Peyer's patch (tissue), 4 donors: Measurements from ENCODE around the gene RNH1.

Experiments
- POLR2A ChIP-seq, 2 donors: fragments of 450-650 bp; IDR thresholded peaks; one replicate each; pipeline ENCODE4 v1.5.1; 2017; ENCODE audit warnings: antibody characterized with exemption in 2 of 2, mild to moderate bottlenecking in 2 of 2, moderate library complexity in 2 of 2
- TF ChIP-seq, protein P1 (sequence below), 6 experiments: fragments of 450-650 bp in 4 of 6; fragments of 200-600 bp in 2 of 6; sonication (generic) in 1 of 6; IDR thresholded peaks; one replicate each; pipeline ENCODE4 v1.5.1; 2017 to 2019; ENCODE audit warnings: antibody characterized with exemption in 6 of 6, mild to moderate bottlenecking in 3 of 6, moderate library complexity in 1 of 6

GRCh38 chr11:507727-508515, 879 bp upstream of the RNH1 start:
- TF ChIP-seq, protein P1, sequence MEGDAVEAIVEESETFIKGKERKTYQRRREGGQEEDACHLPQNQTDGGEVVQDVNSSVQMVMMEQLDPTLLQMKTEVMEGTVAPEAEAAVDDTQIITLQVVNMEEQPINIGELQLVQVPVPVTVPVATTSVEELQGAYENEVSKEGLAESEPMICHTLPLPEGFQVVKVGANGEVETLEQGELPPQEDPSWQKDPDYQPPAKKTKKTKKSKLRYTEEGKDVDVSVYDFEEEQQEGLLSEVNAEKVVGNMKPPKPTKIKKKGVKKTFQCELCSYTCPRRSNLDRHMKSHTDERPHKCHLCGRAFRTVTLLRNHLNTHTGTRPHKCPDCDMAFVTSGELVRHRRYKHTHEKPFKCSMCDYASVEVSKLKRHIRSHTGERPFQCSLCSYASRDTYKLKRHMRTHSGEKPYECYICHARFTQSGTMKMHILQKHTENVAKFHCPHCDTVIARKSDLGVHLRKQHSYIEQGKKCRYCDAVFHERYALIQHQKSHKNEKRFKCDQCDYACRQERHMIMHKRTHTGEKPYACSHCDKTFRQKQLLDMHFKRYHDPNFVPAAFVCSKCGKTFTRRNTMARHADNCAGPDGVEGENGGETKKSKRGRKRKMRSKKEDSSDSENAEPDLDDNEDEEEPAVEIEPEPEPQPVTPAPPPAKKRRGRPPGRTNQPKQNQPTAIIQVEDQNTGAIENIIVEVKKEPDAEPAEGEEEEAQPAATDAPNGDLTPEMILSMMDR (IDR thresholded peaks at IDR 0.05) = no peak
- TF ChIP-seq POLR2A (IDR thresholded peaks at IDR 0.05) = no peak
